HepG2 (cell line): ENCODE measurements around the gene KCNQ1OT1. TPM values are rescaled to one million over a fixed set of nuclear protein-coding genes. Genes with fewer than 3 reads are reported as not detected.

Source experiments
- ATAC-seq: fragments of 200-7000 bp; cut with Tn5 transposase; 3 replicates; pipeline ENCODE4 v1.9.1; 2020; ENCODE audit warnings: mild to moderate bottlenecking, moderate library complexity
- BruUV-seq: library from RNA; stranded (reverse); fragments of 400-500 nt; replicated peaks from 2 replicates; lab custom pipeline; 2021; lab: Mats Ljungman, UMichigan
- CTCF ChIA-PET: fragments of 300-600 bp; formaldehyde crosslinking; extraction: SDS; loops from one replicate; lab custom pipeline; 2021; ENCODE audit warnings: low total read pairs, inconsistent platforms, low intra/inter-chr PET ratio; lab: Yijun Ruan, JAX
- POLR2A ChIA-PET: fragments of 350-600 bp; sonication (Branson Sonifier 250); formaldehyde crosslinking; loops from one replicate; lab custom pipeline; 2020; ENCODE audit warnings: antibody characterized with exemption, inconsistent platforms; lab: Yijun Ruan, JAX
- DNase-seq: peaks from one replicate; pipeline ENCODE4 v3.0.0-alpha.2; 2015; ENCODE audit warnings: low spot score
- FAIRE-seq: peaks from 3 replicates; lab custom pipeline; 2011; peaks lifted over from hg19 to GRCh38; lab: Jason Lieb, UNC
- H2AFZ ChIP-seq: one replicate; pipeline ENCODE4 v1.6.1; 2011; ENCODE audit warnings: low read length, inconsistent platforms
- H3K27ac ChIP-seq: fragments of 300-600 bp; 3 replicates; pipeline ENCODE4 v1.8.0; 2011; ENCODE audit warnings: mixed run types, mild to moderate bottlenecking, mixed read lengths, low read length, inconsistent platforms; ENCODE audit not compliant: insufficient read depth; ENCODE audit errors: extremely low read length
- H3K27me3 ChIP-seq, 2 experiments: fragments of 200-600 bp in 1 of 2; 2 replicates in 1 of 2; 3 replicates in 1 of 2; pipeline versions ENCODE4 v1.6.0 to v1.8.0; 2011; ENCODE audit warnings: low read length in 2 of 2, mild to moderate bottlenecking in 2 of 2, moderate library complexity in 2 of 2, inconsistent platforms in 1 of 2; ENCODE audit not compliant: insufficient read depth in 2 of 2, control insufficient read depth in 1 of 2
- H3K36me3 ChIP-seq, 2 experiments: fragments of 200-600 bp in 1 of 2; replicated peaks in 1 of 2; 2 replicates in 1 of 2; 3 replicates in 1 of 2; pipeline versions ENCODE4 v1.5.1 to v1.8.0; 2011; ENCODE audit warnings: low read length in 2 of 2, inconsistent platforms in 1 of 2; ENCODE audit not compliant: insufficient read depth in 2 of 2, control insufficient read depth in 1 of 2
- H3K4me1 ChIP-seq: 2 replicates; pipeline ENCODE4 v1.5.1; 2012; ENCODE audit warnings: low read length, inconsistent platforms; ENCODE audit not compliant: insufficient read depth
- H3K4me2 ChIP-seq: 2 replicates; pipeline ENCODE4 v1.6.0; 2011; ENCODE audit warnings: low read depth, low read length, inconsistent platforms
- H3K4me3 ChIP-seq, 3 experiments: fragments of 200-600 bp in 1 of 3; sonication (generic), shearing (Covaris generic) in 1 of 3; replicated peaks in 1 of 3; 2 replicates each; pipeline ENCODE4 v1.5.1; 2011 to 2016; ENCODE audit warnings: low read length in 3 of 3, inconsistent platforms in 2 of 3, low read depth in 2 of 3, mild to moderate bottlenecking in 2 of 3, control low read depth in 1 of 3, mixed read lengths in 1 of 3; ENCODE audit not compliant: insufficient read depth in 1 of 3
- H3K79me2 ChIP-seq: one replicate; pipeline ENCODE4 v1.6.1; 2011; ENCODE audit warnings: low read length, inconsistent platforms; ENCODE audit not compliant: insufficient read depth
- H3K9ac ChIP-seq: 2 replicates; pipeline ENCODE4 v1.6.0; 2011; ENCODE audit warnings: mild to moderate bottlenecking, low read depth, low read length, inconsistent platforms; ENCODE audit not compliant: insufficient read depth
- H3K9me3 ChIP-seq: 2 replicates; pipeline ENCODE4 v1.5.1; 2012; ENCODE audit warnings: mild to moderate bottlenecking, low read length
- H4K20me1 ChIP-seq: 2 replicates; pipeline ENCODE4 v1.6.0; 2011; ENCODE audit warnings: inconsistent platforms, mild to moderate bottlenecking, low read length, moderate library complexity; ENCODE audit not compliant: insufficient read depth
- AGO1 ChIP-seq: fragments of 200-400 bp; formaldehyde crosslinking; IDR thresholded peaks from 2 replicates; pipeline ENCODE4 v1.6.1; 2017; ENCODE audit warnings: mild to moderate bottlenecking, low read depth, low read length, moderate library complexity; ENCODE audit not compliant: poor library complexity, severe bottlenecking
- AGO2 ChIP-seq: fragments of 200-400 bp; formaldehyde crosslinking; optimal IDR thresholded peaks from 2 replicates; pipeline ENCODE3; 2017; ENCODE audit warnings: mild to moderate bottlenecking, low read depth, low read length, moderate library complexity
- ARNT2 ChIP-seq: sonication (generic); formaldehyde crosslinking; IDR thresholded peaks from 2 replicates; pipeline ENCODE4 v1.8.0; 2022; ENCODE audit warnings: mild to moderate bottlenecking, low read depth, missing genetic modification reagents, moderate library complexity
- GABPA ChIP-seq, 2 experiments: IDR thresholded peaks; 2 replicates each; pipeline ENCODE4 v1.6.1; 2011 to 2016; ENCODE audit warnings: low read depth in 2 of 2, low read length in 1 of 2, missing biosample characterization in 1 of 2, missing genetic modification characterization in 1 of 2
- HIVEP1 ChIP-seq: sonication (generic); formaldehyde crosslinking; IDR thresholded peaks from 2 replicates; pipeline ENCODE4 v1.4.0; 2020; ENCODE audit warnings: mild to moderate bottlenecking, missing genetic modification reagents
- HNRNPLL ChIP-seq: fragments of 200-400 bp; formaldehyde crosslinking; IDR thresholded peaks from 2 replicates; pipeline ENCODE4 v1.6.1; 2017; ENCODE audit warnings: mild to moderate bottlenecking, low read depth, low read length; ENCODE audit not compliant: poor library complexity, severe bottlenecking
- HOXD1 ChIP-seq: sonication (generic); formaldehyde crosslinking; IDR thresholded peaks from 2 replicates; pipeline ENCODE4 v1.5.0; 2020; ENCODE audit warnings: missing genetic modification reagents
- KAT7 ChIP-seq: IDR thresholded peaks from 2 replicates; pipeline ENCODE4 v1.6.1; 2018; ENCODE audit warnings: borderline replicate concordance, missing compliant biosample characterization
- KLF12 ChIP-seq: sonication (generic); formaldehyde crosslinking; IDR thresholded peaks from 2 replicates; pipeline ENCODE4 v1.4.0; 2020; ENCODE audit warnings: missing genetic modification reagents, borderline replicate concordance
- MLLT10 ChIP-seq: sonication (generic); formaldehyde crosslinking; IDR thresholded peaks from 2 replicates; pipeline ENCODE4 v1.4.0; 2020; ENCODE audit warnings: missing genetic modification reagents
- MTA1 ChIP-seq: sonication (generic); formaldehyde crosslinking; IDR thresholded peaks from 2 replicates; pipeline ENCODE4 v1.4.0; 2020; ENCODE audit warnings: missing genetic modification reagents, mild to moderate bottlenecking, borderline replicate concordance
- RBM22 ChIP-seq: fragments of 200-400 bp; formaldehyde crosslinking; optimal IDR thresholded peaks from 2 replicates; pipeline ENCODE3; 2017; ENCODE audit warnings: mild to moderate bottlenecking, low read length, moderate library complexity
- SAFB2 ChIP-seq: sonication (generic); formaldehyde crosslinking; IDR thresholded peaks from 2 replicates; pipeline ENCODE4 v1.5.1; 2020; ENCODE audit warnings: missing genetic modification reagents, low read depth, mild to moderate bottlenecking, borderline replicate concordance
- SRSF9 ChIP-seq: fragments of 200-400 bp; formaldehyde crosslinking; IDR thresholded peaks from 2 replicates; pipeline ENCODE4 v1.6.1; 2018; ENCODE audit warnings: borderline replicate concordance, mild to moderate bottlenecking, low read depth, low read length; ENCODE audit not compliant: insufficient read depth, poor library complexity, severe bottlenecking
- XBP1 ChIP-seq: sonication (generic); formaldehyde crosslinking; IDR thresholded peaks from 2 replicates; pipeline ENCODE4 v1.5.0; 2020; ENCODE audit warnings: missing genetic modification reagents
- YEATS4 ChIP-seq: sonication (generic); formaldehyde crosslinking; IDR thresholded peaks from 2 replicates; pipeline ENCODE4 v1.4.0; 2020; ENCODE audit warnings: missing genetic modification reagents, borderline replicate concordance
- ZC3H13 ChIP-seq: sonication (generic); formaldehyde crosslinking; IDR thresholded peaks from 2 replicates; pipeline ENCODE4 v1.8.1; 2023; ENCODE audit warnings: mild to moderate bottlenecking, missing genetic modification reagents, moderate library complexity
- ZNF343 ChIP-seq: sonication (generic); formaldehyde crosslinking; IDR thresholded peaks from 2 replicates; pipeline ENCODE4 v1.4.0; 2020; ENCODE audit warnings: mild to moderate bottlenecking, missing genetic modification reagents
- ZNF598 ChIP-seq: sonication (generic); formaldehyde crosslinking; IDR thresholded peaks from 2 replicates; pipeline ENCODE4 v1.5.1; 2020; ENCODE audit warnings: mild to moderate bottlenecking, missing genetic modification reagents, borderline replicate concordance
- ZNF720 ChIP-seq: sonication (generic); formaldehyde crosslinking; IDR thresholded peaks from 2 replicates; pipeline ENCODE4 v1.4.0; 2020; ENCODE audit warnings: missing genetic modification reagents
- ZNF879 ChIP-seq: sonication (generic); formaldehyde crosslinking; IDR thresholded peaks from 2 replicates; pipeline ENCODE4 v1.8.1; 2023; ENCODE audit warnings: missing genetic modification reagents
- ZXDC ChIP-seq: sonication (generic); formaldehyde crosslinking; IDR thresholded peaks from 2 replicates; pipeline ENCODE4 v1.5.0; 2020; ENCODE audit warnings: mild to moderate bottlenecking, missing genetic modification reagents
- WGBS: methylation state at CpG from one replicate; pipeline ENCODE4 v1.1.6; 2017; ENCODE audit warnings: low lambda C conversion rate; 5-methylcytosine and 5-hydroxymethylcytosine counted together
- in situ Hi-C: cut with HindIII; loops from 2 replicates; pipeline ENCODE4 v1.10.0; 2017; ENCODE audit warnings: low pct_unique_long_range_greater_than_20kb; ENCODE audit not compliant: extremely low pct_ligation_motif_present
- intact Hi-C: fragments of 100-400 bp; cut with micrococcal nuclease; formaldehyde crosslinking; loops from one replicate; pipeline ENCODE4 v1.10.0; 2022; ENCODE audit not compliant: unreplicated experiment
- polyA plus RNA-seq, 8 experiments: library from polyadenylated mRNA; depleted of rRNA in 3 of 8; stranded (reverse) in 7 of 8; unstranded in 1 of 8; fragments of >200 nt; fragmentation: Illumina TruSeq in 4 of 8; extraction: Trizol in 4 of 8; gene quantifications; 2 replicates each; pipeline versions ENCODE4 v1.2.1 to v1.2.3, GENCODE V29; 2011 to 2016; ENCODE audit warnings: low read depth in 4 of 8, missing spikeins in 1 of 8, mixed read lengths in 1 of 8; ENCODE audit not compliant: insufficient read depth in 1 of 8
- total RNA-seq, 5 experiments: library from RNA; depleted of rRNA; stranded (reverse); fragments of >200 nt; fragmentation: Illumina TruSeq; extraction: Trizol; gene quantifications; 2 replicates each; pipeline ENCODE4 v1.2.3, GENCODE V29; 2016; ENCODE audit warnings: low read depth in 1 of 5
- TF ChIP-seq, protein P1 (sequence below): IDR thresholded peaks from 2 replicates; pipeline ENCODE4 v1.6.1; 2012; ENCODE audit warnings: inconsistent platforms

The KCNQ1OT1 gene
- total and polyA plus RNA-seq, 2 of the 13 experiments (the other 11 are each of a cell fraction or from before 2014, with no cell fraction given): 1.3 to 18.9 TPM

- Histone ChIP-seq H3K27me3 (peaks cover 0 to 3% of the 10 kb centered on the region in 2 experiments; a peak in 2 of 5 replicates), H4K20me1 (peaks cover 51% of the 10 kb centered on the region), H3K9ac (peak overlapping the region; percentile 99), H2AFZ (no peak overlapping the region), H3K36me3 (peaks cover 2 to 24% of the 10 kb centered on the region in 2 experiments; a peak in 4 of 5 replicates), H3K79me2 (peaks cover 63% of the 10 kb centered on the region), H3K27ac (peak overlapping the region; percentile 78), H3K4me3 (peak overlapping the region; percentile 95), H3K4me2 (peak overlapping the region; percentile 78), H3K4me1 (peaks cover 63% of the 10 kb centered on the region), H3K9me3 (no peaks in the 10 kb centered on the region)
- intact Hi-C loops: no loop called here
- no TSS peak for BruUV-seq
- no peak for FAIRE-seq
- ChIA-PET POLR2A (interaction anchor here (1.0 to 2.0 kb wide), 26 partner anchors 8 to 488 kb away, joined by 3 to 170 read pairs (median 6); partner anchors contain the start of genes NAP1L4 and TSSC4), CTCF (interaction anchor here (0.9 kb wide), 1 partner anchor 167 kb away, joined by 3 read pairs; no protein-coding TSS in a partner anchor)
- peak; percentile 17 for ATAC-seq
- WGBS: 0% methylated on average over 5 of the region's 31 CpGs
- in situ Hi-C loops: loop anchor here (5.0 to 10.0 kb wide), 2 partner anchors 33 to 274 kb away; no protein-coding TSS in a partner anchor
- DNase-seq: no peak
- TF ChIP-seq ZNF879 (CRISPR knock-in tag) (no peak; the same call in 1 of the 2 replicates), HNRNPLL (peak; percentile 7), KAT7 (CRISPR knock-in tag) (peak; percentile 21; the same call in 1 of the 2 replicates), MLLT10 (peak; percentile 17; the same call in 1 of the 2 replicates), YEATS4 (CRISPR knock-in tag) (no peak), GABPA (IDR thresholded peaks at IDR 0.05; ENCODE audit: low read depth, low read length) (no peak), GABPA (CRISPR knock-in tag; IDR thresholded peaks at IDR 0.05; ENCODE audit: low read depth) (no peak), RBM22 (peak; percentile 80), ZNF720 (CRISPR knock-in tag) (no peak), SRSF9 (no peak), ZXDC (CRISPR knock-in tag) (no peak), XBP1 (CRISPR knock-in tag) (no peak), MTA1 (CRISPR knock-in tag) (0 out of 2 replicates have a peak, but pooled peaks have one; percentile 29), KLF12 (CRISPR knock-in tag) (no peak), HOXD1 (CRISPR knock-in tag) (no peak), AGO1 (peak; percentile 76), HIVEP1 (CRISPR knock-in tag) (no peak), ZC3H13 (peak; percentile 79), SAFB2 (CRISPR knock-in tag) (no peak), ZNF598 (CRISPR knock-in tag) (peak; percentile 3; the same call in 1 of the 2 replicates), ZNF343 (peak; percentile 44; the same call in 1 of the 2 replicates), ARNT2 (CRISPR knock-in tag) (0 out of 2 replicates have a peak, but pooled peaks have one; percentile 24), AGO2 (peak; percentile 100)
- TF ChIP-seq, protein P1, sequence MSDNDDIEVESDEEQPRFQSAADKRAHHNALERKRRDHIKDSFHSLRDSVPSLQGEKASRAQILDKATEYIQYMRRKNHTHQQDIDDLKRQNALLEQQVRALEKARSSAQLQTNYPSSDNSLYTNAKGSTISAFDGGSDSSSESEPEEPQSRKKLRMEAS: peak; percentile 49; the same call in 1 of the 2 replicates
Measured at GRCh38 chr11:2699185-2699530, 636 bp downstream of the KCNQ1OT1 start.
